ENCODE measurements around the gene NOG.

DNA sequence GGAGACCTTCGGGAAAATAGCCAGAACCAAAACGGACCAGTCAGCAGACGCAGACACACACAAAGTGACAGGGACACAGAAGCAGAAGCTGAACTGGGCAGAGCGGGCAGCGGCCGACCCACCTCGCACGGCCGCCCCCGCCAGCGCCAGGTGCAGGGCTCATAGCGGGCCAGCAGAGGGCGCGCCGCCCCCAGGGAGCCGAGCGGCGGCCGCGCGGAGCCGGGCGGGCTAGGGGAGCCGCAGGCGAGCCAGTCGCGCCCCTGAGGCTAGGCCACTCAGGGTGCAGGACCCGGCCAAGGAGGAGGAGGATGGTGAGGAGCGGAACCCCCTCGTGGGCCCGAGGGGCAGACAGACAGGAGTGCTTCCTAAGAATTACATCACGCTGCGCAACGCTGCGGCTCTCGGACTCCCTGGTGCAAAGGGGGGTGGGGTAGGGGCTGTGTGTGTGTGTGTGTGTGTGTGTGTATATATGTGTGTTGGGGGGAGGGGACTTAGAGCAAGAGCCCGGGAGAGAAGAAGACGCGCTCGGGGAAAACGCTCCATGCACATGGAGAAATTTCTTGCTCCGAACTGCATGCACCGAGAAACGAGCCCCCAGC is 913 bp upstream of the NOG start:
- TF ChIP-seq, protein P1, sequence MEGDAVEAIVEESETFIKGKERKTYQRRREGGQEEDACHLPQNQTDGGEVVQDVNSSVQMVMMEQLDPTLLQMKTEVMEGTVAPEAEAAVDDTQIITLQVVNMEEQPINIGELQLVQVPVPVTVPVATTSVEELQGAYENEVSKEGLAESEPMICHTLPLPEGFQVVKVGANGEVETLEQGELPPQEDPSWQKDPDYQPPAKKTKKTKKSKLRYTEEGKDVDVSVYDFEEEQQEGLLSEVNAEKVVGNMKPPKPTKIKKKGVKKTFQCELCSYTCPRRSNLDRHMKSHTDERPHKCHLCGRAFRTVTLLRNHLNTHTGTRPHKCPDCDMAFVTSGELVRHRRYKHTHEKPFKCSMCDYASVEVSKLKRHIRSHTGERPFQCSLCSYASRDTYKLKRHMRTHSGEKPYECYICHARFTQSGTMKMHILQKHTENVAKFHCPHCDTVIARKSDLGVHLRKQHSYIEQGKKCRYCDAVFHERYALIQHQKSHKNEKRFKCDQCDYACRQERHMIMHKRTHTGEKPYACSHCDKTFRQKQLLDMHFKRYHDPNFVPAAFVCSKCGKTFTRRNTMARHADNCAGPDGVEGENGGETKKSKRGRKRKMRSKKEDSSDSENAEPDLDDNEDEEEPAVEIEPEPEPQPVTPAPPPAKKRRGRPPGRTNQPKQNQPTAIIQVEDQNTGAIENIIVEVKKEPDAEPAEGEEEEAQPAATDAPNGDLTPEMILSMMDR (IDR thresholded peaks at IDR 0.05): peak; percentile 34 to 99 (median 70)
- TF ChIP-seq POLR2A (IDR thresholded peaks at IDR 0.05): no peak
